Stomach smooth muscle (tissue), 2 donors: ENCODE results near the gene CAMK2N2.

ENCODE experiments used
- H3K27ac ChIP-seq: one replicate; pipeline ENCODE4 v1.7.0; 2013; ENCODE audit warnings: mild to moderate bottlenecking, low read length, inconsistent platforms
- H3K27me3 ChIP-seq, 2 donors: one replicate each; pipeline ENCODE4 v1.7.0; 2013; ENCODE audit warnings: low read length in 2 of 2; ENCODE audit not compliant: insufficient read depth in 2 of 2, control insufficient read depth in 1 of 2
- H3K36me3 ChIP-seq, 2 donors: one replicate each; pipeline ENCODE4 v1.7.0; 2013; ENCODE audit warnings: low read length in 2 of 2; ENCODE audit not compliant: control insufficient read depth in 2 of 2, insufficient read depth in 2 of 2
- H3K4me1 ChIP-seq: one replicate; pipeline ENCODE4 v1.7.0; 2013; ENCODE audit warnings: low read length; ENCODE audit not compliant: control insufficient read depth, insufficient read depth
- H3K4me3 ChIP-seq, 2 donors: one replicate each; pipeline ENCODE4 v1.7.0; 2013; ENCODE audit warnings: low read length in 2 of 2
- H3K9ac ChIP-seq, 2 donors: one replicate each; pipeline ENCODE4 v1.7.0; 2013; ENCODE audit warnings: low read length in 2 of 2, mild to moderate bottlenecking in 1 of 2
- H3K9me3 ChIP-seq, 2 donors: one replicate each; pipeline ENCODE4 v1.7.0; 2013; ENCODE audit warnings: low read length in 2 of 2; ENCODE audit not compliant: control insufficient read depth in 2 of 2
- donor health status: healthy.
- donor health status: Pancreatic carcinoma.

The CAMK2N2 gene

DNA sequence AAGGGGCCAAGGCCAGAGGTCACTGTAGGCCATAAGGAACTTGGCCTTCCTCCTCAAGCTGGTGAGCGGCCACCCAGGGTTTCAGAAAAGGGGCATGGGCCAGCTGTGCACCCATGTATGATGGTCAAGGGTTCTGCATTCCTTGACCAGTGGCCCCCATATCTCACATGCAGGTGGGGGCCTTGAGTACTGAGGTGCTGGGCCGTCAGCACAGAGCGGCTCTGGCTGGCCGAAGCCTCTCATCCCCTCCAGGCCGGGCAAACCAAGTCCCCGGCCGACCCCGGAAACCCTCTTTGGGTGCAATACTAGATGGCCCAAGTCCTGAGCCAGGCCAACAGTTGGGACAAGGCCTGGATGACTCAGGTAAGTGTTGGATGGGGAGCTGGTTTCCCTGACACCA lies 22.1 kb downstream of the CAMK2N2 start:
- Histone ChIP-seq H3K27ac (no peak overlapping the region), H3K36me3 (peaks cover 5 to 18% of the 10 kb centered on the region in 2 donors), H3K27me3 (peaks cover 25 to 36% of the 10 kb centered on the region in 2 donors), H3K9me3 (no peaks in the 10 kb centered on the region), H3K9ac (no peak overlapping the region), H3K4me3 (no peak overlapping the region), H3K4me1 (peaks cover 5% of the 10 kb centered on the region)

DNA sequence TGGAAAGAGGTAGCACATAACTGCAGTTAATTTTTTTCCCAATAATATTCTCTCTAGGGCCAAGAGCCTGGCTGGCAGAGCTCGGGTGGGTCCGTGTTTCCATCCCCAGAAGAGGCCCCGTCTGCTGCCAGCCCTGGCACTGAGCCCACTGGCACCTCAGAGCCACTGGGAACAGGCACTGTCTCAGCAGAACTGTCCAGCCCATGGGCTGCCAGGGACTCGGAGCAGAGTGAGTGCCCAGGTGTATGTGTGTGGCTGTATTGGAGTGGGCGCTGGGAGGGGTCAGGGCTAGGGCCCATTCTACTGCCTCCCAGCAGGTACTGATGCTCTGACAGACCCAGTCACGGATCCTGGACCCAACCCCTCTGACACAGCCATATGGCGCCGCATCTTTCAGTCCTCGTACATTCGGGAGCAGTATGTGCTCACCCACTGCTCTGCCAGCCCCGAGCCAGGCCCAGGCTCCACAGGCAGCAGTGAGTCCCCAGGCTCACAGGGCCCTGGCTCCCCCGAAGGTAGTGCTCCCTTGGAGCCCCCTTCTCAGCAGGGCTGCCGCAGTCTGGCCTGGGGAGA lies 23.0 kb downstream of the CAMK2N2 start:
- H3K27ac ChIP-seq = no peak overlapping the region
- peaks cover 25 to 39% of the 10 kb centered on the region in 2 donors for H3K27me3 ChIP-seq
- H3K9ac ChIP-seq = no peak overlapping the region
- no peak overlapping the region for H3K4me3 ChIP-seq
- H3K9me3 ChIP-seq = no peaks in the 10 kb centered on the region
- H3K4me1 ChIP-seq = peaks cover 5% of the 10 kb centered on the region
- peaks cover 5 to 10% of the 10 kb centered on the region in 2 donors for H3K36me3 ChIP-seq

DNA sequence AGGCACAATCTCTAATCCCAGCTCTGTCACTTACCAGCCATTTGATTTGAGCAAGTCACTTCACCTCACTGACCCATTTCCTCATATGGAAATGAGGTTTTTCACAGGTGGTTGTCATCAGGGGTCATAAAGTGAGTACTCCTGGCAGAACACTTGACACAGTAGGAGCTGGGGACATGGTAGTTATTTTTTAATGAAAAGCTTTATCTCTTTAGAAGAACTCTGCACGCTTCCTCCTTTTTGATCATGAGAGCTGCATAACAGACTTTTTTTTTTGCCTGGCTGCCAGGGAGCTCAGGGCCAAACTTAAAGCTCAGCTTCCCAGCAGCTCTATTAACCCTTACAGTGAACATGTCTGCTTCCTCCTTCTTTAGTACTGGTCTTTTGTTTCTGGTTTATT lies 23.5 kb downstream of the CAMK2N2 start:
- H3K9ac ChIP-seq = no peak overlapping the region
- H3K4me1 ChIP-seq = peaks cover 5% of the 10 kb centered on the region
- no peaks in the 10 kb centered on the region for H3K9me3 ChIP-seq
- H3K36me3 ChIP-seq = peaks cover 5 to 6% of the 10 kb centered on the region in 2 donors
- no peak overlapping the region for H3K27ac ChIP-seq
- H3K27me3 ChIP-seq = peaks cover 25 to 39% of the 10 kb centered on the region in 2 donors
- H3K4me3 ChIP-seq = no peak overlapping the region

DNA sequence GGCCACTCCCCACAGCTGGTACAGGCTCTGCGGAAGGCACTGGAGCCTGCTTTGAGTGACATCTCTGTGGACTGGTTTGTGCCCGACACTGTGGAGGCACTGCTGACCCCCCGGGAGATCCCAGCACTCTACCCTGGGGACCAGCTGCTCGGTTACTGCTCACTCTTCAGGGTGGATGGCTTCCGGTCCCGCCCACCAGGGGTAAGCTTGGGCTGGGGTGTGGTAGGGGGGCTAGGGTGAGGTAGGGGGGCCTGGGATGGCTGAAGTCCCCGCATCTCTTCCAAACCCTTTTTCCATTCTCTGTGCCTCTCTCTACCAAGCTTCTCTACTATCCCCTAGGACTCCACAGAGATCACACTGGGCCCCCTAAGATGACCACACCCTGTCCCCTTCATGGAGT lies 24.1 kb downstream of the CAMK2N2 start:
- H3K4me1 ChIP-seq = peaks cover 5% of the 10 kb centered on the region
- H3K4me3 ChIP-seq = no peak overlapping the region
- no peak overlapping the region for H3K9ac ChIP-seq
- H3K36me3 ChIP-seq = peaks cover 1 to 2% of the 10 kb centered on the region in 2 donors
- H3K27ac ChIP-seq = no peak overlapping the region
- H3K27me3 ChIP-seq = peaks cover 25 to 39% of the 10 kb centered on the region in 2 donors
- H3K9me3 ChIP-seq = no peaks in the 10 kb centered on the region

DNA sequence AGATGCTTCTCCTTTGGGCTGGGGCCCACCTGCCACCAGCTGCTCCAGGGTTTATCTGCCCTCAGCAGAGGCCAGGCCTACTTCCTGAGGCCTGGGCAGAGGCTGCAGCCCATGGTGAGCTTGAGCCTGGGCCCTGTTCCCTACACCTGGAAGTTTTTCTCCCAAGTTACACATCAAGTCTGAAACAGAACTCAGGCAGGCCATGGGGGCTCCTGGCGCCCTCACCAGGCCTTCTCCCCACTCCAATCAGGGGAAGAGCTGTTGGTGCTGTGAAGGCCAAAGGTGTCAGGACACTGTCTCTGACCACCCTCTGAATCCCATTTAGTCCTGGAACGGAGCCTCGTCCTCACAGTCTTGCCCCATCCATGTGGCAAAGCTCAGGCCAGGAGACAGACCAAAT lies 24.7 kb downstream of the CAMK2N2 start:
- no peaks in the 10 kb centered on the region for H3K9me3 ChIP-seq
- H3K27ac ChIP-seq = no peak overlapping the region
- no peaks in the 10 kb centered on the region for H3K36me3 ChIP-seq
- H3K9ac ChIP-seq = no peak overlapping the region
- no peak overlapping the region for H3K4me3 ChIP-seq
- H3K4me1 ChIP-seq = peaks cover 5% of the 10 kb centered on the region
- H3K27me3 ChIP-seq = peaks cover 28 to 45% of the 10 kb centered on the region in 2 donors

DNA sequence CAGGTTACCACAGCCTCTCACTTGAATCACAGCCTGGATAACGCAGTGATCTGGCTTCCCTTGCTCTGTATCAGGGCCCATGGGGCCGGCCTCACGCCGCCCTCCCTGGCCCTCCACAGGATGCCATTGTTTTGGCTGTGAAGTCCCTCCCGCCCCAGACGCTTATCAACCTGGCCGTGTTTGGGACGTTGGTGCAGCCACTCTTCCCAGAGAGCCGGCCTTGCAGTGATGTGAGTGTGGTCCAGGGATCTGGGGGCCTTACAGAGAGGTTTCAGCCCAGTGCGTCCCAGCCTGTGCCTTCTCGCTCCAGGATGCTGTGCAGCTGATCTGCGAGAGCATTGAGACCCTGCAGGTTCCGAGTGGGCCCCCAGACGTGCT lies 25.3 kb downstream of the CAMK2N2 start:
- Histone ChIP-seq H3K27ac (no peak overlapping the region), H3K9ac (no peak overlapping the region), H3K9me3 (no peaks in the 10 kb centered on the region), H3K4me3 (no peak overlapping the region), H3K36me3 (no peaks in the 10 kb centered on the region), H3K27me3 (peaks cover 31 to 51% of the 10 kb centered on the region in 2 donors), H3K4me1 (no peaks in the 10 kb centered on the region)

DNA sequence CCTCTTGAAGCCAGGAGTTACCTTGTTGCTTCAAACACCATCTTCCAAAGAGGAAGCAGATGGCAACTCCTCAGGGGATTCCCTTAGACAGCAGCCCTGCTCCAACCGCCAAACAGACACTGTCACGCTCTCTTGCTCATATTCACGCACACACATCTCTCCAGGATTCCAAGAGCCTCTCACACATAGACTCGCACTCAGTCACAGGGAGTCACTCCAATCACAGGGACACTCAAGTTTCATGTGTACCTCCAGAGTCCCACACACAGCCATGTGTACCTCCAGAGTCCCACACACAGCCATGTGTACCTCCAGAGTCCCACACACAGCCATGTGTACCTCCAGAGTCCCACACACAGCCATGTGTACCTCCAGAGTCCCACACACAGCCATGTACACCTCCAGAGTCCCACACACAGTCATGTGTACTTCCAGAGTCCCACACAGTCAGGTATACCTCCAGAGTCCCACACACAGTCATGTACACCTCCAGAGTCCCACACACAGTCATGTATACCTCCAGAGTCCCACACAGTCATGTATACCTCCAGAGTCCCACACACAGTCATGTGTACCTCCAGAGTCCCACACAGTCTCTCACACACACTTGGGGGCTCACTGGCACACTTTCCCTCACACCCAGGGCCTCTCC lies 25.8 kb downstream of the CAMK2N2 start:
- H3K36me3 ChIP-seq = no peaks in the 10 kb centered on the region

DNA sequence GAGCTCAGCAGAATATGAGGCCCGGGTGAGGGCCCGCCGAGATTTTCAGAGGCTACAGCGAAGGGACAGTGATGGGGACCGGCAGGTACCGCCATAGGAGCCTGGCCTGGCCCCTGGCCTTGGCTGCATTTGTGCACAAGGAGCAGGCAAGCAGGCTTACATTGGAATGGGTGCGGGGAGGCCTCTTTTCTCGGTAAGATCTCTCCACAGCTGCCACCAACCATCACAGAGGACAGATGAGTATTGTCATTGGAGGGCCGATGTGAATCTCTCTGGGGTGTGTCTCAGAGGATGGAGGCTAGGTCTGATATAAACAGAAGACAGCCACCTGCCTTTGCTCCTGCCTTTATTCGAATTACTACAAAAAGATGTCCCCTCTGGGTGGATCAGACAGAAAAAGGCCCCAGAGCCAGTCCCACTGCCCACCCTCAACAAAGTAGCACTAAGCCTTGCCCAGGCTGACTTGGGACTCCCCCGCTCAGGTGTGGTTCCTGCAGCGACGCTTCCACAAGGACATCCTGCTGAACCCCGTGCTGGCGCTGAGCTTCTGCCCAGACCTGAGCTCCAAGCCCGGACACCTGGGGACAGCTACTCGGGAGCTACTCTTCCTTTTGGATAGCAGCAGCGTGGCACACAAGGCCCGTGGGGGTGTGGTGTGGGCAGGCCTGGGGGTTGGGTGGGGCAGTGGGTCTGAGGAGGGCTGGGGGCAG lies 26.5 kb downstream of the CAMK2N2 start:
- Histone ChIP-seq H3K9ac (no peak overlapping the region), H3K36me3 (no peaks in the 10 kb centered on the region), H3K27me3 (peaks cover 30 to 58% of the 10 kb centered on the region in 2 donors), H3K4me3 (no peak overlapping the region), H3K27ac (no peak overlapping the region), H3K4me1 (peaks cover 11% of the 10 kb centered on the region), H3K9me3 (no peaks in the 10 kb centered on the region)

More for the DNA sequence above, 25.8 kb downstream of the CAMK2N2 start:
- Histone ChIP-seq H3K9me3 (no peaks in the 10 kb centered on the region), H3K4me1 (peaks cover 5% of the 10 kb centered on the region), H3K27ac (no peak overlapping the region), H3K27me3 (peaks cover 31 to 53% of the 10 kb centered on the region in 2 donors), H3K9ac (no peak overlapping the region), H3K4me3 (no peak overlapping the region)

DNA sequence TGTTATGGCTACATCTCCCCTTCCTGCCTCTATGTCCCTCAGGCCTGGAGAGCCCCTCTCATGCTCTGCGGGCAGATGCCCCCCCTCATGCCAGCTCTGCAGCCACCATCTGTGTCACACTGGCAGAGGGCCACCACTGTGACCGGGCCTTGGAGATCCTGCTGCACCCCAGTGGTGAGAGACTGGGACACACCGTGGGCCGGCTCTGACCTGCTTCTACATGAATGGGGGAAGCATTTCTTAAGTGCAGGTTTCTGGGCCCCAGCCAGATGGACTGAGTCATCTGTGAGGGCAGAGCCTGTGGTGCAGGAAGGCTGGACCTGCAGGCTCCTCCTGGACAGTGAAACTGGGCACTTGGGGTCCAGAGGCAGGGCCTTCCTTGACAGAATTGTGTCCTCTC lies 27.1 kb downstream of the CAMK2N2 start:
- Histone ChIP-seq H3K9ac (no peak overlapping the region), H3K4me1 (peaks cover 17% of the 10 kb centered on the region), H3K9me3 (no peaks in the 10 kb centered on the region), H3K4me3 (no peak overlapping the region), H3K27me3 (peaks cover 30 to 61% of the 10 kb centered on the region in 2 donors), H3K27ac (no peak overlapping the region), H3K36me3 (no peaks in the 10 kb centered on the region)

DNA sequence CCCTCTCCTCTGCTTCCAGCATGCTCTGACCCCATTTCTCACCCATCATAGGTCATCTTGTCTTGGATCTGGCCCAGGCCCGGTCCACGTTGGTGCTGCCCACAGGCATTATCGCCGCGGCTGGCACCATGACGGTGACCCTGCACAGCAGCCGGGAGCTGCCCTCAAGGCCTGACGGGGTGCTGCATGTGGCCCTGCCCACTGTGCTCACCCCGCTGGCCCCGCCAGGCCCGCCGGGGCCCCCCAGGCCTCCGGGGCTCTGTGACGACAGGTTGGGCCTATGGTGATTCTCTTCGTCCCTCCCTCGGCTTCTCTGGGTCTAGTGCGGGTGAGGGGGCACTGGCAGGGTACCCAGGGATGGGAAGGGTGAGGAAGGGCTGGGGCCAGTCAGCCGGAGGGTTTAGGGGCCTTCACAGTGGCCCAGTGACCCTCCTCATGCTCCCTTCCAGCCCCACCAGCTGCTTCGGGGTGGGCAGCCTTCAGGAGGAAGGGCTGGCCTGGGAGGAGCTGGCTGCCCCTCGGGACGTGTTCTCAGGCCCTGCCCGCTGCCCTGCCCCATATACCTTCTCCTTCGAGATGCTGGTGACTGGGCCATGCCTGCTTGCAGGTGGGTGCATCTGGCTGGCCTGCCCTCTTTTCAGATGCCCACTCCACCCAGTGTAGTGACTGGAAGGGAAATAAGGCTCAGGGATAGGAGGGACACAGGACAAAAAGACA lies 28.1 kb downstream of the CAMK2N2 start:
- Histone ChIP-seq H3K9ac (no peak overlapping the region), H3K36me3 (no peaks in the 10 kb centered on the region), H3K9me3 (no peaks in the 10 kb centered on the region), H3K4me3 (no peak overlapping the region), H3K4me1 (peaks cover 25% of the 10 kb centered on the region), H3K27ac (no peak overlapping the region), H3K27me3 (peaks cover 31 to 64% of the 10 kb centered on the region in 2 donors)
